Body of pancreas (tissue), 4 donors: ENCODE results near the gene DTX3L. TPM values are rescaled to one million over a fixed set of nuclear protein-coding genes. Genes with fewer than 3 reads are reported as not detected.

Source experiments
- ATAC-seq: fragments of 150-250 bp; one replicate; pipeline ENCODE4 v1.9.1; 2016
- DNase-seq, 4 donors: peaks; one replicate each; pipeline ENCODE4 v3.0.0-alpha.2; 2019
- H3K27ac ChIP-seq, 4 donors: fragments of 200-600 bp; sonication (generic); 1 replicate in 3 of 4; 2 replicates in 1 of 4; pipeline versions ENCODE4 v1.5.1 to v1.6.1; 2016 to 2019; ENCODE audit warnings: mild to moderate bottlenecking in 1 of 4, mixed read lengths in 1 of 4, moderate library complexity in 1 of 4
- H3K27me3 ChIP-seq, 2 donors: fragments of 200-600 bp; sonication (generic); one replicate each; pipeline ENCODE4 v1.6.0; 2016; ENCODE audit warnings: mild to moderate bottlenecking in 1 of 2
- H3K36me3 ChIP-seq, 2 donors: fragments of 200-600 bp; sonication (generic); replicated peaks in 1 of 2; 2 replicates each; pipeline ENCODE4 v1.5.1; 2016; ENCODE audit warnings: low read depth in 2 of 2; ENCODE audit not compliant: insufficient read depth in 1 of 2
- H3K4me1 ChIP-seq: fragments of 200-600 bp; sonication (generic); one replicate; pipeline ENCODE4 v1.6.0; 2016
- H3K4me3 ChIP-seq, 2 donors: fragments of 200-600 bp; sonication (generic); 1 replicate in 1 of 2; 2 replicates in 1 of 2; pipeline ENCODE4 v1.5.1; 2016 to 2019
- H3K9me3 ChIP-seq, 3 donors: fragments of 200-600 bp; sonication (generic); 1 replicate in 2 of 3; 2 replicates in 1 of 3; pipeline ENCODE4 v1.5.1; 2016
- CTCF ChIP-seq, 7 experiments: fragments of 450-650 bp in 4 of 7; fragments of 200-600 bp in 3 of 7; sonication (generic) in 3 of 7; IDR thresholded peaks; one replicate each; pipeline ENCODE4 v1.5.1; 2016 to 2019; ENCODE audit warnings: antibody characterized with exemption in 7 of 7
- POLR2A ChIP-seq, 3 donors: fragments of 450-650 bp; IDR thresholded peaks; one replicate each; pipeline ENCODE4 v1.6.1; 2016; ENCODE audit warnings: antibody characterized with exemption in 3 of 3, mild to moderate bottlenecking in 2 of 3
- WGBS, 2 donors: methylation state at CpG; one replicate each; pipeline ENCODE4 v1.1.5; 2017; 5-methylcytosine and 5-hydroxymethylcytosine counted together
- intact Hi-C: fragments of 100-400 bp; cut with DNase I; formaldehyde crosslinking; loops from one replicate; pipeline ENCODE4 v1.15.1; 2023
- total RNA-seq, 2 donors: library from RNA; depleted of rRNA; stranded (reverse); fragments of >200 nt; gene quantifications; one replicate each; pipeline ENCODE4 v1.1.0, GENCODE V29; 2016

The DTX3L gene
- total RNA-seq, 2 donors from 2014 or later = 13.5 to 17.6 TPM

- H3K27ac ChIP-seq = no peak overlapping the region
- H3K4me1 ChIP-seq = peaks cover 7% of the 10 kb centered on the region
- peaks cover 0 to 9% (median 0%) of the 10 kb centered on the region in 3 donors for H3K9me3 ChIP-seq
- no peaks in the 10 kb centered on the region for H3K27me3 ChIP-seq
- WGBS, 2 donors = 47 to 59% methylated on average over 5 of the region's 5 CpGs
- intact Hi-C loops = no loop called here
- DNase-seq = no peak
- no peaks in the 10 kb centered on the region for H3K36me3 ChIP-seq
- no peak for ATAC-seq
- TF ChIP-seq POLR2A (IDR thresholded peaks at IDR 0.05) = no peak
- TF ChIP-seq CTCF (IDR thresholded peaks at IDR 0.05) = no peak
- no peak overlapping the region for H3K4me3 ChIP-seq
Measured at GRCh38 chr3:122578069-122578740, 14.1 kb downstream of the DTX3L start.

GRCh38 chr3:122580470-122580869, 16.3 kb downstream of the DTX3L start:
- H3K4me3 ChIP-seq = no peak overlapping the region
- no peaks in the 10 kb centered on the region for H3K36me3 ChIP-seq
- WGBS, 2 donors = 52 to 80% methylated on average over 3 of the region's 3 CpGs
- H3K27me3 ChIP-seq = no peaks in the 10 kb centered on the region
- DNase-seq = no peak
- peaks cover 0 to 9% (median 0%) of the 10 kb centered on the region in 3 donors for H3K9me3 ChIP-seq
- H3K4me1 ChIP-seq = peaks cover 4% of the 10 kb centered on the region
- intact Hi-C loops = no loop called here
- ATAC-seq = no peak
- no peak overlapping the region for H3K27ac ChIP-seq
- TF ChIP-seq CTCF (IDR thresholded peaks at IDR 0.05) (no peak), POLR2A (IDR thresholded peaks at IDR 0.05) (no peak)

GRCh38 chr3:122581622-122582021, 17.5 kb downstream of the DTX3L start:
- intact Hi-C loops = no loop called here
- no peak overlapping the region for H3K4me3 ChIP-seq
- H3K27ac ChIP-seq = no peak overlapping the region
- WGBS, 2 donors = 92 to 97% methylated on average over 2 of the region's 2 CpGs
- H3K27me3 ChIP-seq = no peaks in the 10 kb centered on the region
- H3K9me3 ChIP-seq = peaks cover 0 to 9% (median 0%) of the 10 kb centered on the region in 3 donors
- no peak for TF ChIP-seq POLR2A (IDR thresholded peaks at IDR 0.05)
- no peak for TF ChIP-seq CTCF (IDR thresholded peaks at IDR 0.05)
- peaks cover 4% of the 10 kb centered on the region for H3K4me1 ChIP-seq
- ATAC-seq = no peak
- DNase-seq = no peak
- H3K36me3 ChIP-seq = no peaks in the 10 kb centered on the region

- Histone ChIP-seq H3K27ac (no peak overlapping the region), H3K27me3 (no peaks in the 10 kb centered on the region), H3K4me3 (no peak overlapping the region), H3K36me3 (no peaks in the 10 kb centered on the region), H3K4me1 (peaks cover 4% of the 10 kb centered on the region), H3K9me3 (peaks cover 0 to 9% (median 0%) of the 10 kb centered on the region in 3 donors)
- intact Hi-C loops = no loop called here
- 82 to 93% methylated on average over 1 of the region's 1 CpG for WGBS, 2 donors
- ATAC-seq = no peak
- no peak for TF ChIP-seq CTCF (IDR thresholded peaks at IDR 0.05)
- TF ChIP-seq POLR2A (IDR thresholded peaks at IDR 0.05) = no peak
- DNase-seq = no peak
Measured at GRCh38 chr3:122582390-122582789, 18.3 kb downstream of the DTX3L start.

- no peak for DNase-seq
- 30 to 40% methylated on average over 1 of the region's 1 CpG for WGBS, 2 donors
- ATAC-seq = no peak
- Histone ChIP-seq H3K27ac (no peak overlapping the region), H3K4me1 (no peaks in the 10 kb centered on the region), H3K27me3 (no peaks in the 10 kb centered on the region), H3K36me3 (no peaks in the 10 kb centered on the region), H3K4me3 (no peak overlapping the region), H3K9me3 (peaks cover 0 to 9% (median 0%) of the 10 kb centered on the region in 3 donors)
- TF ChIP-seq POLR2A (IDR thresholded peaks at IDR 0.05) (no peak), CTCF (IDR thresholded peaks at IDR 0.05) (no peak)
- intact Hi-C loops = no loop called here
Measured at GRCh38 chr3:122586098-122586497, 22.0 kb downstream of the DTX3L start.
